Mononuclear cell (primary cell): ENCODE results near the gene TF. TPM values are rescaled to one million over a fixed set of nuclear protein-coding genes. Genes with fewer than 3 reads are reported as not detected.

Source experiments
- H3K27me3 ChIP-seq: 2 replicates; pipeline ENCODE4 v1.6.0; 2011; ENCODE audit warnings: low read length, control low read depth; ENCODE audit not compliant: insufficient read depth
- H3K4me1 ChIP-seq: 2 replicates; pipeline ENCODE4 v1.5.1; 2011; ENCODE audit warnings: mild to moderate bottlenecking, low read length, control low read depth; ENCODE audit not compliant: insufficient read depth
- H3K4me3 ChIP-seq: 2 replicates; pipeline ENCODE4 v1.5.1; 2011; ENCODE audit warnings: mild to moderate bottlenecking, low read length, moderate library complexity
- H3K9me3 ChIP-seq: 2 replicates; pipeline ENCODE4 v1.5.1; 2011; ENCODE audit warnings: low read depth, mild to moderate bottlenecking, control low read depth, low read length
- total RNA-seq: library from RNA; depleted of rRNA; stranded (reverse); fragments of >200 nt; gene quantifications from one replicate; pipeline ENCODE4 v1.2.3, GENCODE V29; 2012

The TF gene
- total RNA-seq, 1 donor = not detected

- Histone ChIP-seq H3K27me3 (no peaks in the 10 kb centered on the region), H3K4me3 (no peak overlapping the region), H3K9me3 (no peaks in the 10 kb centered on the region), H3K4me1 (no peaks in the 10 kb centered on the region)
Measured at GRCh38 chr3:133838296-133838789, 92.2 kb downstream of the TF start.

DNA sequence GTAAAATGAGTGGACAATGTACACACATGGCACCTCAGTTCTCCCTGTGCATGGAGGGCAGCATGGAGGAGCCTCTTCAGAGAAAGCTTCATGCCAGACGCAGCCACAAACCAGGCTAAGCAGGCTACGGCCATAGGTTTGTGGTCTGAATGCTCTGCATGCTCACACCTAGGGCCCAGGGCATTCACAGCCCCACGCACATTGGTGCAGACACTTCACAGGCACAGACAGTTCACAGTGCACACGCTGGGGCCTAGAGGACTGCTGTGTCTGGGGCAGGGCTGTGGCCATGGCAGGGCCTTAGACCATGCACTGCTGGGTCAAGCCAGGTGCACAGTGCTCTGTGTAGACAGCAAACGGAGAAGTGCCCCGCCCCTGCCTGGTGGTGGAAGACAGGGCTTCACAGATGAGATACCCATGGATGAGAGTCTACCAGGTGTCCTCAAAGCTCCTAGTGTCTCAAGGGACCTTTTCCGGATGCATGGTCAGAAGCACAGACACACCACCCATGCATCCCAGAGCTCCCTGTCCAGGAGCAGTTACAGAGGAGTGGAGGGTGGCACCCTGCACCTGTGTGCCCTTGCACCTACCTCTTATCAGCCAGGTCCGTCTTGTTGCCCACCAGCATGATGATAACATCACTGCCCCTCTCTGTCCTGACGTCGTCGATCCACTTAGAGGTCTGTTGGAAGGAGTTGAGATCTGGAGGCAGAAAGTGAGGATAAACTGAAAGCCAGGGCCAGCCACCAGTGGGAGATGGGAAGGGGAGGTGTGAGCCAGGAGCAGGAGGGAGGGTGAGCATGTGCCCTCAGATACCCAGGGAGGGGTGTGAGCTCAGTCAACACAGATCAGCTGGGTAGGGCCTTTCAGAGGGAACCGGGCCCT, 93.0 kb downstream of the TF start:
- Histone ChIP-seq H3K9me3 (no peaks in the 10 kb centered on the region), H3K4me1 (no peaks in the 10 kb centered on the region), H3K4me3 (no peak overlapping the region), H3K27me3 (no peaks in the 10 kb centered on the region)

DNA sequence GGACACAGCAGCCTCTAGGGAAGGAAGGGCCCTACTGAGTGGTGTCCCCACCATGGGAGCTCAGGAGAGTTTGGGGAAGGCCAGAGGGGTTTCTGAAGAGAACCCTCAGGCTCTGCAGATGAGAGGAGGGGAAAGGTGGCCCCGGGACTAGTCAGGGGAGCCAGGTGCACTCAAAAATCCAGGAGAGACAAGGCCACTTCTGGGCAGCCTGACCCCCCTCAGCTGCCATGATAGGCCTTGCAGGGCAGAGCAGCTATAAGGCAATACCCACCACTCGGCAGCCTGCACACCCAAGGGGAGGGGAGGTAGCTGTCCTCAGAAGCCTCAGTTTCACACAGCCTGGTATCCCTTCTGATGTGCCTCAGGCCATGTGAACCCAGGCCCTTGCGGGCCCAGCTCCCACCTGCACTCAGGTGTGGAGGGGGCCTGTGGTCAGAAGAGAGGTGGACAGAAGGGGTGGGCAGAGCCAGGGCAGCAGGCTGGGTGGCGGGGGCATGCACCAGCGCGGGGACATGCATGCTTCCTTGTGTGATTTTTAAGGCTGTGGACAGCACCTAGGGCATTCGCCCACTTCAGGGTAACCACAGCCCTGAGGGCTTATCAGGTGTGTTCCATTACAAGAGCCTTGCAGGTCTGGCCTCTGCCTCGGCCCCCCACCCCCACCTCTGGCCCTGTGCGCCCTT, 94.0 kb downstream of the TF start:
- H3K4me1 ChIP-seq = no peaks in the 10 kb centered on the region
- H3K9me3 ChIP-seq = no peaks in the 10 kb centered on the region
- no peak overlapping the region for H3K4me3 ChIP-seq
- no peaks in the 10 kb centered on the region for H3K27me3 ChIP-seq

GRCh38 chr3:133840767-133841166, 94.6 kb downstream of the TF start:
- no peaks in the 10 kb centered on the region for H3K4me1 ChIP-seq
- H3K27me3 ChIP-seq = no peaks in the 10 kb centered on the region
- H3K9me3 ChIP-seq = no peaks in the 10 kb centered on the region
- H3K4me3 ChIP-seq = no peak overlapping the region

DNA sequence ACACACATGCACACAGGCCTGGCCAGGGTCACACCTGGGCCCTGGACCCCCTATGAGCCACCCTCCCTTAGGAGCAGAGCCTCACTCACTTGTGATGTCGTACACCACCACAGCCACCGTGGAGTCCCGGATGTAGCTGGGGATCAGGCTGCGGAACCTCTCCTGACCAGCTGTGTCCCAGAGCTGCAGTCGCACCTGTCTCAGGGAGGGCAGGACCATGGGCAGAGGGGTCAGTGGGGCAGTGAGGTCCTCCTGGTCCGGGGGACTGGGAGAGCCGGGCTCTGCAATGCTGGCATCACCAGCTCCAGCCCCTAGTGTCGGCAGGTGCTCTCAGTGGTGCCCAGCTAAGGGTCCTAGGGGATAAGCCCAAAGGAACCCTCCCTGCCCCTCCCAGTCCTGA, 95.0 kb downstream of the TF start:
- H3K4me3 ChIP-seq = no peak overlapping the region
- H3K27me3 ChIP-seq = no peaks in the 10 kb centered on the region
- H3K9me3 ChIP-seq = no peaks in the 10 kb centered on the region
- no peaks in the 10 kb centered on the region for H3K4me1 ChIP-seq

DNA sequence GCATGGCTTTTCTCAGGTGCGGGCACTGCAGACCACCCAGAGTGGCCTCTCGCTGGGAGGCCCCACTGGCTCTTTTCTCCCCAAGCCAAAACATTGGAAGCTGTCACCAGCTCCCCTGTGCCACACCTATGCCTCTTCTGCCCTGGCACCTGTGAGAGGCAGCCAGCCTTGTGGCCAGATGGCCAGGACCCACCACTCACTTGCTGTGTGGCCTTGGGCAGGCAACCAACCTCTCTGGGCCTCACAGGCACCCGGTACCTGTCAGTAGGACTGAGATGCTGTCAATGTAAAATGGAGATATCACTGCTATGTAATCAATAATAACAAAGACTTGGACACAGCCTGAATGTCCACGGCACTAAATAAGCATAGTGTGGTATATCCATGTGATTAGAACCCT, 96.0 kb downstream of the TF start:
- Histone ChIP-seq H3K9me3 (no peaks in the 10 kb centered on the region), H3K27me3 (no peaks in the 10 kb centered on the region), H3K4me1 (no peaks in the 10 kb centered on the region), H3K4me3 (no peak overlapping the region)

DNA sequence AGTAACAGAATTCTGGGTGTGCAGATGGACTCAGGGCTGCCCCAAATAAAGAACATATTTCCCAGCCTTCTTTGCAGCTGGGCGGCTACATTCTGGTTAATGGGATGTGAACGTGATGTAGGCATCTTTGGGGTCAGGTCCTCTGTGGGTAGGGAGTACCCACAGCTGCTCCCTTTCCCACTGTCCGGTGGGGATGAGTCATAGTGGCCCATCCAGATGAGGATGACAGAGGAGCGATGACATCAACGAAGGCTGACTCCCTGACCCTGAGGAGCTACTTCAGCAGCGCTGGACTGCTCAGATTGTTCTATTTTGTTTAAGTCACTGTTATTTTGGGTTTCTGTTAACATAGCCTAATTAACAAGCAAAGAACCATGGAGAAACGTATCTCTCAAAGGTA, 97.4 kb downstream of the TF start:
- no peaks in the 10 kb centered on the region for H3K9me3 ChIP-seq
- no peak overlapping the region for H3K4me3 ChIP-seq
- no peaks in the 10 kb centered on the region for H3K27me3 ChIP-seq
- H3K4me1 ChIP-seq = no peaks in the 10 kb centered on the region

DNA sequence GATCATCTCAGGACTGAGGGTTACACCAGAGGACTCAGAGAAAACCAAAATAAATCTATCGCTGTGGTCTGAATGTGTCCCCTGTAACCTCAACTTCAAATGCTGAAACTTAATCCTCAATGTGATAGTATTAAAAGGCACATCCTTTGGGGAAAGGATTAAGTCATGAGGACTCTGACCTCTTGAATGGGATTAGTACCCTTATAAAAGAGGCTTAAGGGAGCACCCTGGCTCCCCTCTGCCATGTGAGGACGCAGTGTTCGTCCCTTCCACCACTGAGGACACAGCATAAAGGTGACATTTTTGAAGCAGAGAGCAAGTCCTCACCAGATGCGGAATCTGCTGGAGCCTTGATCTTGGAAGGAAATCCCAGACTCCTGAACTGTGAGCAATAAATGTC, 98.9 kb downstream of the TF start:
- H3K4me3 ChIP-seq = no peak overlapping the region
- no peaks in the 10 kb centered on the region for H3K4me1 ChIP-seq
- no peaks in the 10 kb centered on the region for H3K27me3 ChIP-seq
- no peaks in the 10 kb centered on the region for H3K9me3 ChIP-seq

Other genes with a start within 250 kb of the TF start
- 200 TPM for gene CDV3, start 172.7 kb upstream of the TF start, total RNA-seq
- 77.0 TPM for gene TOPBP1, start 84.5 kb upstream of the TF start, total RNA-seq
- gene SRPRB, start 59.4 kb downstream of the TF start, total RNA-seq = 13.4 TPM
- gene RAB6B, start 149.5 kb downstream of the TF start, total RNA-seq = 0.52 TPM